Mesendoderm (in vitro differentiated cells): ENCODE results near the gene TBC1D14.
A peak's percentile ranks its signal among the peaks of the same experiment; 100 is the strongest.

Source experiments
- DNase-seq: peaks from one replicate; pipeline ENCODE4 v3.0.0; 2013
- H2AK5ac ChIP-seq: 2 replicates; pipeline ENCODE4 v1.6.1; 2013; ENCODE audit warnings: low read length, inconsistent platforms
- H2BK120ac ChIP-seq: 2 replicates; pipeline ENCODE4 v1.6.1; 2013; ENCODE audit warnings: low read depth, mild to moderate bottlenecking, low read length, moderate library complexity, mixed read lengths
- H2BK15ac ChIP-seq: replicated peaks from 2 replicates; pipeline ENCODE4 v1.6.1; 2013; ENCODE audit warnings: low read depth, mild to moderate bottlenecking, moderate library complexity
- H2BK5ac ChIP-seq: 2 replicates; pipeline ENCODE4 v1.6.1; 2013; ENCODE audit warnings: low read length, inconsistent platforms
- H3K18ac ChIP-seq: 2 replicates; pipeline ENCODE4 v1.6.1; 2013; ENCODE audit warnings: mild to moderate bottlenecking, low read length, mixed read lengths
- H3K23ac ChIP-seq: one replicate; pipeline ENCODE4 v1.6.1; 2013; ENCODE audit warnings: low read length
- H3K27ac ChIP-seq: 2 replicates; pipeline ENCODE4 v1.5.1; 2013; ENCODE audit warnings: low read depth, mild to moderate bottlenecking, inconsistent platforms, low read length, moderate library complexity
- H3K27me3 ChIP-seq: 2 replicates; pipeline ENCODE4 v1.6.1; 2013; ENCODE audit warnings: low read length, control low read depth, mild to moderate bottlenecking, inconsistent platforms; ENCODE audit not compliant: insufficient read depth, poor library complexity
- H3K36me3 ChIP-seq: 2 replicates; pipeline ENCODE4 v1.6.1; 2013; ENCODE audit warnings: low read length, inconsistent platforms; ENCODE audit not compliant: control insufficient read depth, insufficient read depth
- H3K4ac ChIP-seq: one replicate; pipeline ENCODE4 v1.6.1; 2013; ENCODE audit warnings: low read depth, mild to moderate bottlenecking, low read length, moderate library complexity
- H3K4me1 ChIP-seq: 2 replicates; pipeline ENCODE4 v1.6.1; 2013; ENCODE audit warnings: low read depth, low read length, inconsistent platforms; ENCODE audit not compliant: control insufficient read depth
- H3K4me2 ChIP-seq: 2 replicates; pipeline ENCODE4 v1.6.1; 2013; ENCODE audit warnings: low read length
- H3K4me3 ChIP-seq: 2 replicates; pipeline ENCODE4 v1.5.1; 2013; ENCODE audit warnings: mild to moderate bottlenecking, low read length
- H3K56ac ChIP-seq: one replicate; pipeline ENCODE4 v1.6.1; 2013; ENCODE audit warnings: low read length
- H3K79me1 ChIP-seq: 2 replicates; pipeline ENCODE4 v1.6.1; 2013; ENCODE audit warnings: low read length, inconsistent platforms
- H3K79me2 ChIP-seq: 2 replicates; pipeline ENCODE4 v1.6.1; 2013; ENCODE audit warnings: mild to moderate bottlenecking, low read length; ENCODE audit not compliant: control insufficient read depth, insufficient read depth
- H3K9ac ChIP-seq: 2 replicates; pipeline ENCODE4 v1.6.1; 2013; ENCODE audit warnings: low read length, inconsistent platforms
- H4K5ac ChIP-seq: one replicate; pipeline ENCODE4 v1.6.1; 2013; ENCODE audit warnings: low read length
- H4K8ac ChIP-seq: one replicate; pipeline ENCODE4 v1.6.1; 2013; ENCODE audit warnings: low read depth, mild to moderate bottlenecking, control low read depth, low read length, moderate library complexity
- WGBS: extraction: QIAGEN DNeasy Blood & Tissue Kit; methylation state at CpG from one replicate; pipeline ENCODE4 v1.1.7; 2013; ENCODE audit warnings: low lambda C conversion rate, missing lambda C conversion rate; ENCODE audit not compliant: insufficient coverage; ENCODE audit errors: extremely low coverage; 5-methylcytosine and 5-hydroxymethylcytosine counted together

TBC1D14 gene

GRCh38 chr4:7042503-7043283 lies 133.1 kb downstream of the TBC1D14 start:
- Histone ChIP-seq H3K79me2 (peaks cover 29% of the 10 kb centered on the region), H3K18ac (no peak overlapping the region), H3K4me2 (peak overlapping the region; percentile 91), H3K36me3 (no peaks in the 10 kb centered on the region), H3K4me1 (peaks cover 2% of the 10 kb centered on the region), H3K4me3 (peak overlapping the region; percentile 62), H3K27me3 (peaks cover 6% of the 10 kb centered on the region), H3K27ac (no peak overlapping the region), H3K9ac (peak overlapping the region; percentile 36), H2BK120ac (no peak overlapping the region), H3K23ac (no peak overlapping the region), H4K8ac (no peak overlapping the region), H3K56ac (peak overlapping the region; percentile 56), H4K5ac (no peak overlapping the region), H2AK5ac (no peak overlapping the region), H3K79me1 (peaks cover 28% of the 10 kb centered on the region), H3K4ac (no peak overlapping the region), H2BK5ac (no peak overlapping the region), H2BK15ac (no peak overlapping the region)
- DNase-seq: peak; percentile 99
- no CpG with 5 or more reads among the region's 90 CpGs for WGBS

GRCh38 chr4:7043284-7044136 lies 133.9 kb downstream of the TBC1D14 start, which contains the start of gene TADA2B:
TSS of gene TADA2B (plus strand) at chr4:7043372. CDS start at chr4:7043580, 208 bp downstream.
- Histone ChIP-seq H3K18ac (peak within 1 kb of the TSS; percentile 90), H3K79me2 (peaks cover 29% of the 10 kb centered on the region), H3K4me2 (peak within 1 kb of the TSS; percentile 91), H3K27me3 (peaks cover 6% of the 10 kb centered on the region), H3K23ac (peak within 1 kb of the TSS; percentile 72), H2AK5ac (no peak within 1 kb of the TSS), H4K8ac (peak within 1 kb of the TSS; percentile 77), H4K5ac (no peak within 1 kb of the TSS), H3K56ac (peak within 1 kb of the TSS; percentile 99), H3K4ac (peak within 1 kb of the TSS; percentile 4), H3K79me1 (peaks cover 33% of the 10 kb centered on the region), H2BK120ac (peak within 1 kb of the TSS; percentile 32), H3K4me1 (peaks cover 2% of the 10 kb centered on the region), H3K27ac (peak within 1 kb of the TSS; percentile 62), H3K36me3 (no peaks in the 10 kb centered on the region), H2BK15ac (no peak within 1 kb of the TSS), H3K9ac (peak within 1 kb of the TSS; percentile 94), H3K4me3 (peak within 1 kb of the TSS; percentile 75), H2BK5ac (no peak within 1 kb of the TSS)
- DNase-seq: peak; percentile 40
- WGBS: no CpG with 5 or more reads among the region's 119 CpGs

GRCh38 chr4:7044137-7044930 lies 134.7 kb downstream of the TBC1D14 start:
- Histone ChIP-seq H2AK5ac (no peak overlapping the region), H4K5ac (no peak overlapping the region), H2BK5ac (no peak overlapping the region), H2BK15ac (no peak overlapping the region), H3K27me3 (peaks cover 6% of the 10 kb centered on the region), H3K79me1 (peaks cover 38% of the 10 kb centered on the region), H3K23ac (peak overlapping the region; percentile 72), H3K18ac (no peak overlapping the region), H3K4me3 (peak overlapping the region; percentile 75), H2BK120ac (no peak overlapping the region), H3K4me1 (peaks cover 2% of the 10 kb centered on the region), H4K8ac (no peak overlapping the region), H3K27ac (no peak overlapping the region), H3K9ac (peak overlapping the region; percentile 94), H3K4me2 (peak overlapping the region; percentile 79), H3K4ac (no peak overlapping the region), H3K79me2 (peaks cover 32% of the 10 kb centered on the region), H3K36me3 (no peaks in the 10 kb centered on the region), H3K56ac (peak overlapping the region; percentile 99)
- WGBS: no CpG with 5 or more reads among the region's 29 CpGs
- DNase-seq: no peak

- peaks cover 32% of the 10 kb centered on the region for H3K79me2 ChIP-seq
- no peak overlapping the region for H2BK5ac ChIP-seq
- no peak overlapping the region for H3K4me3 ChIP-seq
- H4K8ac ChIP-seq: no peak overlapping the region
- no peak overlapping the region for H3K23ac ChIP-seq
- H3K4me2 ChIP-seq: no peak overlapping the region
- no peak overlapping the region for H2BK120ac ChIP-seq
- peaks cover 39% of the 10 kb centered on the region for H3K79me1 ChIP-seq
- H2BK15ac ChIP-seq: no peak overlapping the region
- DNase-seq: no peak
- no peak overlapping the region for H3K4ac ChIP-seq
- H3K36me3 ChIP-seq: no peaks in the 10 kb centered on the region
- no peak overlapping the region for H4K5ac ChIP-seq
- H3K27ac ChIP-seq: no peak overlapping the region
- peaks cover 2% of the 10 kb centered on the region for H3K4me1 ChIP-seq
- H3K9ac ChIP-seq: no peak overlapping the region
- H2AK5ac ChIP-seq: no peak overlapping the region
- H3K27me3 ChIP-seq: peaks cover 6% of the 10 kb centered on the region
- no peak overlapping the region for H3K56ac ChIP-seq
- WGBS: no CpG with 5 or more reads among the region's 8 CpGs
- no peak overlapping the region for H3K18ac ChIP-seq
Measured at GRCh38 chr4:7045553-7045952, 135.9 kb downstream of the TBC1D14 start.

GRCh38 chr4:7045961-7046921 lies 136.6 kb downstream of the TBC1D14 start:
- Histone ChIP-seq H3K4me2 (no peak overlapping the region), H2BK15ac (no peak overlapping the region), H3K9ac (no peak overlapping the region), H3K18ac (no peak overlapping the region), H3K36me3 (no peaks in the 10 kb centered on the region), H2BK120ac (no peak overlapping the region), H3K79me1 (peaks cover 43% of the 10 kb centered on the region), H3K27me3 (peaks cover 3% of the 10 kb centered on the region), H4K8ac (no peak overlapping the region), H3K56ac (peak overlapping the region; percentile 25), H3K79me2 (peaks cover 32% of the 10 kb centered on the region), H2AK5ac (no peak overlapping the region), H2BK5ac (no peak overlapping the region), H4K5ac (no peak overlapping the region), H3K4ac (no peak overlapping the region), H3K4me3 (no peak overlapping the region), H3K27ac (no peak overlapping the region), H3K23ac (no peak overlapping the region), H3K4me1 (peaks cover 2% of the 10 kb centered on the region)
- WGBS: no CpG with 5 or more reads among the region's 23 CpGs
- DNase-seq: no peak
